ENCODE data around the gene CAMK1. TPM values are rescaled to one million over a fixed set of nuclear protein-coding genes. Genes with fewer than 3 reads are reported as not detected.
"Not testable (repeated sequence)": the region's sequence is repeated elsewhere in the genome, so short reads cannot be mapped to it uniquely, and the experiment has no call there.

The CAMK1 gene
- polyA plus RNA-seq, 4 donors: 10.1 to 22.5 (median 19.4) TPM

DNA sequence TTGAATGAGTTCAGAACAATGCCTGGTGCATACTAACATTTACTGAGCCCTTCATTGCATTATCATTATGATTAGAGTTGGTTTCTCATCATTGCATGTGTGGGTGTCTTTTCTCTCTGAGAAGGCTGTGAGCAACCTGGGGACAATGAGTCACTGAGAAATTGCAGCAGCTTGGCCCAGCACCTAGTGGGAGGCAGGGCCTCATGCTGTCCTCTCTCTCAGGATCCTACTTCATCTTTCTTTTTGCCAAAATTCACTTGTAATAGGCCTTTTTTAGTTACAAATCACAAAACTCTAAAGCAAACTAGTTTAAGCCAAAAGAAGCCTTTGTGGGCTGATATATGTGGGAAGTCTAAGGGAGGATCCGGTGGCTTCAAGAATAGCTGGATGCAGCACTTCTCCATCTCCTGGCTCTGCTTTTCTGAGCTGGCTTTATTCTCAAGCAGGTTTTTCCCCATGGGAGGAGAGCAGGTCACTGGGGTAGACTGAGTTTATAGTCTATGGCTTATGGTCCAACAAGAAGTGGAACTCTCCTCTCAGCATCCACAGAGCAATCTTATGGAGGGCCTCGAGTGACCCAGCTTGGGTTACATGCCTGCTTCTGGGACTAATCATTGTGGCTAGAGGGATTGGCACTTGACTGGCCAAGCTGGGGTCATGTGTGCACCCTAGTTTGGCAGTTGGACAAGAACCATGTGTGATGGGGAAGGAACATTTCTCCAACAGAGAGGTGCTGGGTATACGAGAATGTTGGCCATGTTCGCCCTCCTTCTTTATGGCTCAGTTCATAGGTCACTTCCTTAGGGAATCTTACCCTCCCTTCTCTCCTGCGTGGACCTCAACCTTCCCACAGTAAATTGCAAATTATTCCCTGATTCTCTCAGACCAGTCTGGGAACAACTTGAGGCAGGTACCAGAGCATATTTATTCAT lies 8.7 kb upstream of the CAMK1 start:
- Histone ChIP-seq H3K4me3 (ENCODE audit: low read depth in 1 of 3, low read length in 3 of 3) (no peak overlapping the region), H3K27ac (ENCODE audit: low read depth in 1 of 3, low read length in 2 of 3) (peak overlapping the region in 2 of 3 donors; percentile 47 to 86), H3K27me3 (ENCODE audit: control insufficient read depth in 3 of 3, insufficient read depth in 3 of 3, low read length in 3 of 3) (no peaks in the 10 kb centered on the region), H3K9me3 (ENCODE audit: control insufficient read depth in 2 of 2, insufficient read depth in 1 of 2, low read depth in 1 of 2, low read length in 1 of 2) (no peaks in the 10 kb centered on the region), H3K4me1 (ENCODE audit: control insufficient read depth in 3 of 3, insufficient read depth in 2 of 3, low read depth in 1 of 3, low read length in 2 of 3) (peaks cover 6 to 56% (median 13%) of the 10 kb centered on the region in 3 donors), H3K36me3 (ENCODE audit: control insufficient read depth in 3 of 3, insufficient read depth in 2 of 3, low read depth in 1 of 3, low read length in 3 of 3) (peaks cover 0 to 27% (median 4%) of the 10 kb centered on the region in 3 donors)
- 34 to 65% (median 58%) methylated on average over 5 of the region's 5 CpGs for WGBS, 3 donors
- FAIRE-seq (no peak), DNase-seq (peak; percentile 71 to 72)

DNA sequence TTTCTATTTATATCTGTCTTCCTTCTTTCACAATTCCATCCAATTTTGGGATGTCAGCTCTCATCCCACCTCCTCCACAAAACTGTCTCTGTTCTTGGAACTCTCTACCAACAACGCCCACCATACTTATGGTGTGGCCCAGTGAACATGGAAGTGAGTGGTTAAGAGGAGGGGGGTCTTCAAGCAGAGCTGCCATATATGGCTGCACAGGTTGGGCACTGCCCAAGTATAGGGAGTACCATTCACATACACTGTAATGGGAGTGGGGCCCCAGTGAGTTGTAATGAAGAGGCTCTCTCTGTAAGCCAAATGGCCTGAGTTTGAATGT lies 7.9 kb upstream of the CAMK1 start:
- H3K9me3 ChIP-seq (ENCODE audit: control insufficient read depth in 2 of 2, insufficient read depth in 1 of 2, low read depth in 1 of 2, low read length in 1 of 2): no peaks in the 10 kb centered on the region
- DNase-seq: no peak
- peaks cover 0 to 24% (median 4%) of the 10 kb centered on the region in 3 donors for H3K36me3 ChIP-seq (ENCODE audit: control insufficient read depth in 3 of 3, insufficient read depth in 2 of 3, low read depth in 1 of 3, low read length in 3 of 3)
- FAIRE-seq: no peak
- no peak overlapping the region for H3K4me3 ChIP-seq (ENCODE audit: low read depth in 1 of 3, low read length in 3 of 3)
- WGBS, 3 donors: 91 to 100% (median 100%) methylated on average over 1 of the region's 1 CpG
- peak overlapping the region in 1 of 3 donors; percentile 13 for H3K27ac ChIP-seq (ENCODE audit: low read depth in 1 of 3, low read length in 2 of 3)
- no peaks in the 10 kb centered on the region for H3K27me3 ChIP-seq (ENCODE audit: control insufficient read depth in 3 of 3, insufficient read depth in 3 of 3, low read length in 3 of 3)
- peaks cover 6 to 56% (median 13%) of the 10 kb centered on the region in 3 donors for H3K4me1 ChIP-seq (ENCODE audit: control insufficient read depth in 3 of 3, insufficient read depth in 2 of 3, low read depth in 1 of 3, low read length in 2 of 3)

DNA sequence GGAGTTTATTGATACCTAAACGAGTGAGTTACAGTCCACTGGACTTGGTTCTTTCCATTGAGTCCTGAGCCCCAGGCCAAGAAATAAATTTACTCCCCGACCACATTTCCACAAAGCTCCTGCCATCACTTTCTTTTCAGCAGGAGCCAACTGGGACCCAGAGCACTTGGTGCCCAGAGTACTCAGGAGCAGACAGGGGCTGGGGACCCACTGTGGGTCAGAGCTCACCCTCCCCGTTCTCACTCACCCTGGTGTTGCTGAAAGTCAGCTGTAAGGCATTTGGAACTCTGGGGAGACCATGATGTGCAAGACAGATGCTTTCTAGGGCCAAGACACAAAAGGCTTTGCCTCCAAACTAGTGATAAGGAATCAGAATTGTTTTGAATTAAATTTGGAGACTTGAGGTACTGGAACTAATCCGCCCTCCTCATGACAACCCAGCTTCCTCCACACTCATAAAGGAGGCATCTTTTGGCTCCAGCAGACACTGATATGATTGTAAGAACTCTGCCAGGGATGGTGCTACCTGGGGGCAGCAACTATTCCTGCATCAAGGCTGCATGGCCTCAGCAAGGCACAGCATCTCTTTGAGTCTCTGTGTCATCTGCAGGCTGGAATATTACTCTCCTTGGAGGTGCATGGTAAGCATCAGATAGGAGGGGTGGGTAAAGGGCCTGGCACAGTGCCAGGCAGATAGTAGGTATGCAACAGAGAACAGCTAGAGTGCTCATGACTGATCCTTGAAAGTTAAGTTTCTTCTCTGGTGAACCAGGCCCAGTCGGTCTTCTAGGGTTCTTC lies 7.3 kb upstream of the CAMK1 start:
- H3K4me3 ChIP-seq (ENCODE audit: low read depth in 1 of 3, low read length in 3 of 3): no peak overlapping the region
- peaks cover 6 to 55% (median 13%) of the 10 kb centered on the region in 3 donors for H3K4me1 ChIP-seq (ENCODE audit: control insufficient read depth in 3 of 3, insufficient read depth in 2 of 3, low read depth in 1 of 3, low read length in 2 of 3)
- H3K27ac ChIP-seq (ENCODE audit: low read depth in 1 of 3, low read length in 2 of 3): no peak overlapping the region
- DNase-seq: no peak
- no peaks in the 10 kb centered on the region for H3K9me3 ChIP-seq (ENCODE audit: control insufficient read depth in 2 of 2, insufficient read depth in 1 of 2, low read depth in 1 of 2, low read length in 1 of 2)
- no peaks in the 10 kb centered on the region for H3K27me3 ChIP-seq (ENCODE audit: control insufficient read depth in 3 of 3, insufficient read depth in 3 of 3, low read length in 3 of 3)
- H3K36me3 ChIP-seq (ENCODE audit: control insufficient read depth in 3 of 3, insufficient read depth in 2 of 3, low read depth in 1 of 3, low read length in 3 of 3): peaks cover 0 to 24% (median 4%) of the 10 kb centered on the region in 3 donors
- no peak for FAIRE-seq
- 67 to 96% (median 90%) methylated on average over 5 of the region's 5 CpGs for WGBS, 3 donors

DNA sequence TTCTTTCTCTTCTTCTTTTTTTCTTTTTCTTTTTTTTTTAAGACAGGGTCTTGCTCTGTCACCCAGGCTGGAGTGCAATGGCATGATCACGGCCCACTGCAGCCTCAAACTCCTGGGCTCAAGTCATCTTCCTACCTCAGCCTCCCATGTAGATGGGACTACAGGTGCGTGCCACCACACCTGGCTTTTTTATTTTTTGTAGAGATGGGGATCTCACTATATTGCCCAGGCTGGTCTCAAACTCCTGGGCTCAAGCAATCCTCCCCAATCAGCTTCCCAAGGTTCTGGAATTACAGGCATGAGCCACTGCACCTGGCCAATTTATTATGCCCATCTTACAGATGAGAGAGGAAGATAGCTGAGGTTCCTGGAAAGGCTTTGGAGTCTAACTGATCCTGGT lies 1.3 kb upstream of the CAMK1 start:
- not testable (repeated sequence) for DNase-seq; FAIRE-seq; H3K9me3 ChIP-seq (ENCODE audit: control insufficient read depth in 2 of 2, insufficient read depth in 1 of 2, low read depth in 1 of 2, low read length in 1 of 2); H3K27me3 ChIP-seq (ENCODE audit: control insufficient read depth in 3 of 3, insufficient read depth in 3 of 3, low read length in 3 of 3); H3K27ac ChIP-seq (ENCODE audit: low read depth in 1 of 3, low read length in 2 of 3); H3K4me3 ChIP-seq (ENCODE audit: low read depth in 1 of 3, low read length in 3 of 3)
- H3K36me3 ChIP-seq (ENCODE audit: control insufficient read depth in 3 of 3, insufficient read depth in 2 of 3, low read depth in 1 of 3, low read length in 3 of 3): peaks cover 0 to 14% (median 0%) of the 10 kb centered on the region in 3 donors
- H3K4me1 ChIP-seq (ENCODE audit: control insufficient read depth in 3 of 3, insufficient read depth in 2 of 3, low read depth in 1 of 3, low read length in 2 of 3): peaks cover 8 to 28% (median 15%) of the 10 kb centered on the region in 3 donors
- WGBS, 3 donors: 72 to 88% (median 78%) methylated on average over 2 of the region's 2 CpGs

DNA sequence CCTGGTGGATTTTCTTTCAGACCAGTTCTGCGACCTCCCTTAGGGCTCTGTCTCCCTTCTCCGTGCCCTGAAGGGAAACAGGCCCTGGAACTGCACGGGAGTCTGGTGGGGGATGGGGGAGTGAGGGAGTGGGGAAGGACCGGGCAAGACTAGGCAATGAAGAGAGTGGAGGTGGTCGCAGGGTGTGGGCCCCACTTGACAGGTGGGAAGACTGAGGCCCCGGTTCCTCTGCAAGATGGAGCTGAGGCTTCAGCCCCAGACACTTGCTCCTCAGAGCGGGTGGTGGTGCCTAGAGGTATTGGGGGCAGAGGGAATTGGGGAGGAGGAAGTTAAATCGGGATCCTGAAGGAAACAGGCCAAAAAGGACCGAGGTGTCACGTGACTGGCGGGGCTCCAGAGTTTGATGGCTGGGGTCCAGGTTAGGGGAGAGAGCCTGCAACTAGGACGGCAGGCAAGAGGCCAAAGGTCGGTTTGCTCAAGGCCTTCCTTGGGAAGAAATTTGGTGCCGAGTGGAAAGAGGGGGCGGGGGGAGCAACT lies 597 bp upstream of the CAMK1 start:
- DNase-seq (peak; percentile 71 to 77), FAIRE-seq (no peak)
- Histone ChIP-seq H3K27ac (ENCODE audit: low read depth in 1 of 3, low read length in 2 of 3) (peak overlapping the region; percentile 52 to 71 (median 56)), H3K27me3 (ENCODE audit: control insufficient read depth in 3 of 3, insufficient read depth in 3 of 3, low read length in 3 of 3) (no peaks in the 10 kb centered on the region), H3K4me3 (ENCODE audit: low read depth in 1 of 3, low read length in 3 of 3) (peak overlapping the region; percentile 14 to 74 (median 57)), H3K9me3 (ENCODE audit: control insufficient read depth in 2 of 2, insufficient read depth in 1 of 2, low read depth in 1 of 2, low read length in 1 of 2) (no peaks in the 10 kb centered on the region), H3K36me3 (ENCODE audit: control insufficient read depth in 3 of 3, insufficient read depth in 2 of 3, low read depth in 1 of 3, low read length in 3 of 3) (peaks cover 0 to 21% (median 0%) of the 10 kb centered on the region in 3 donors), H3K4me1 (ENCODE audit: control insufficient read depth in 3 of 3, insufficient read depth in 2 of 3, low read depth in 1 of 3, low read length in 2 of 3) (peaks cover 8 to 28% (median 15%) of the 10 kb centered on the region in 3 donors)
- WGBS, 3 donors: 10 to 19% (median 15%) methylated on average over 15 of the region's 15 CpGs

DNA sequence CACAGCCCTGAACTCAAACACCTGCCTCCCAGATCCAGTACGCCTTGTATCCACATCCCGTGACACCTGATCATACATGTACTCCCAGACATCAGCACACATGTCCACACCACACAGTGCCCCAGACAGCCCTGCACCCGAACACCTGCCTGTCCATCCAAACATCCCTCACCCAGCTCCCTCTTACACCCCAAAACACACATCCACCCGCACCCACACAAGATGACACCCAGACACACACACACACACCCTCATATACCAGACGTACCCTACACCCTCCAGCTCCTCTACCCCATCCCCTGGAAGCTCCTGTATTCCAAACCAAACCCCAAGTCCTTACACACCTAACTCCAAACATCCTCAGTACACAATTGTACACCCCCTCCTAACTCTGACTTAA lies 735 bp downstream of the CAMK1 start:
- Histone ChIP-seq H3K4me3 (ENCODE audit: low read depth in 1 of 3, low read length in 3 of 3) (peak overlapping the region; percentile 45 to 74 (median 57)), H3K9me3 (ENCODE audit: control insufficient read depth in 2 of 2, insufficient read depth in 1 of 2, low read depth in 1 of 2, low read length in 1 of 2) (no peaks in the 10 kb centered on the region), H3K27me3 (ENCODE audit: control insufficient read depth in 3 of 3, insufficient read depth in 3 of 3, low read length in 3 of 3) (no peaks in the 10 kb centered on the region), H3K27ac (ENCODE audit: low read depth in 1 of 3, low read length in 2 of 3) (peak overlapping the region in 2 of 3 donors; percentile 56 to 73), H3K36me3 (ENCODE audit: control insufficient read depth in 3 of 3, insufficient read depth in 2 of 3, low read depth in 1 of 3, low read length in 3 of 3) (peaks cover 0 to 29% (median 0%) of the 10 kb centered on the region in 3 donors), H3K4me1 (ENCODE audit: control insufficient read depth in 3 of 3, insufficient read depth in 2 of 3, low read depth in 1 of 3, low read length in 2 of 3) (peaks cover 8 to 28% (median 15%) of the 10 kb centered on the region in 3 donors)
- 43 to 62% (median 51%) methylated on average over 5 of the region's 5 CpGs for WGBS, 3 donors
- DNase-seq (no peak), FAIRE-seq (no peak)

DNA sequence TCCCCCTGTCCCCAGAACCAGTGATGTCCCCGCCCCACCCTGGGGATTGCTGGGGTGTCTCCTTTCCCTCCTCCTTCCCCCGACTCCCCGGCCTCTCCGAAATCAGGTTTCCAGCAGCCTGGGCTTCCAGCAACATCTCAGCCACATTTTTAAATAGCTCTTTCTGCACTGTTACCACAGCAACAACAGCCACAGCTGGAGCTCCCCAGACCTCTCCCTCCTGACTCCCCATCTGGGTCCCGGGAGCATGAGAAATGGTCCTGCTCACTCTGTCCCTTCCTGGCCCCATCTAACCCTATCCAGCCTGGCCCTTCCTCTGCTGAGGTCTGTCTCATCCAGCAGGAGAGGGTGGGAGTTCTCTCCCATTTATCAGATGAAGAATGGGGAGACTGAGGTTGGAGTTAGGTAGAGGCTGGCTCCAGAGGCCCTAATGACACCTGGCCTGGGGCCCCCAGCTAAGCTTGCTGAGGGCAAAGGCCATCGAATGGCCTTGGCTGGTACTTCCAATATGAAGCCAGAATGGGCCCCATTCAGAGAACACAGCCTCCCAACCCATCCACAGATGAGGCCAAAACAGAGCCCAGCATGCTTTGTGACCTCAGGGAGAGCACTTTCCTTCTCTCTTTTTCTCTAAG lies 1.5 kb downstream of the CAMK1 start:
- Histone ChIP-seq H3K36me3 (ENCODE audit: control insufficient read depth in 3 of 3, insufficient read depth in 2 of 3, low read depth in 1 of 3, low read length in 3 of 3) (peaks cover 0 to 36% (median 0%) of the 10 kb centered on the region in 3 donors), H3K4me3 (ENCODE audit: low read depth in 1 of 3, low read length in 3 of 3) (peak overlapping the region in 1 of 3 donors; percentile 74), H3K27me3 (ENCODE audit: control insufficient read depth in 3 of 3, insufficient read depth in 3 of 3, low read length in 3 of 3) (no peaks in the 10 kb centered on the region), H3K27ac (ENCODE audit: low read depth in 1 of 3, low read length in 2 of 3) (no peak overlapping the region), H3K4me1 (ENCODE audit: control insufficient read depth in 3 of 3, insufficient read depth in 2 of 3, low read depth in 1 of 3, low read length in 2 of 3) (peaks cover 8 to 28% (median 15%) of the 10 kb centered on the region in 3 donors), H3K9me3 (ENCODE audit: control insufficient read depth in 2 of 2, insufficient read depth in 1 of 2, low read depth in 1 of 2, low read length in 1 of 2) (no peaks in the 10 kb centered on the region)
- DNase-seq (no peak), FAIRE-seq (no peak)
- 64 to 89% (median 78%) methylated on average over 6 of the region's 6 CpGs for WGBS, 3 donors

Measured in small intestine (tissue), 7 donors.